Liver (tissue), 9 donors: ENCODE results near the gene SERPINB4. TPM values are rescaled to one million over a fixed set of nuclear protein-coding genes. Genes with fewer than 3 reads are reported as not detected.

Experiments used
- DNase-seq: peaks from one replicate; pipeline ENCODE4 v3.0.0-alpha.2; 2017; ENCODE audit warnings: low spot score
- H3K27ac ChIP-seq, 2 donors: one replicate each; pipeline ENCODE4 v1.7.0; 2013; ENCODE audit warnings: inconsistent platforms in 2 of 2, low read length in 2 of 2, control low read depth in 1 of 2, low read depth in 1 of 2, mild to moderate bottlenecking in 1 of 2
- H3K27me3 ChIP-seq, 4 donors: one replicate each; pipeline versions ENCODE4 v1.6.1 to v1.7.0; 2013; ENCODE audit warnings: low read length in 3 of 4, inconsistent platforms in 1 of 4, mild to moderate bottlenecking in 1 of 4, moderate library complexity in 1 of 4; ENCODE audit not compliant: control insufficient read depth in 4 of 4, insufficient read depth in 4 of 4
- H3K36me3 ChIP-seq, 4 donors: one replicate each; pipeline versions ENCODE4 v1.6.1 to v1.7.0; 2013; ENCODE audit warnings: low read length in 3 of 4, mild to moderate bottlenecking in 3 of 4, low read depth in 1 of 4, moderate library complexity in 1 of 4; ENCODE audit not compliant: control insufficient read depth in 4 of 4, insufficient read depth in 3 of 4
- H3K4me1 ChIP-seq, 4 donors: one replicate each; pipeline versions ENCODE4 v1.6.1 to v1.7.0; 2013; ENCODE audit warnings: low read length in 3 of 4, mild to moderate bottlenecking in 3 of 4, moderate library complexity in 1 of 4; ENCODE audit not compliant: control insufficient read depth in 4 of 4, insufficient read depth in 4 of 4
- H3K4me3 ChIP-seq, 3 donors: one replicate each; pipeline versions ENCODE4 v1.6.1 to v1.7.0; 2013; ENCODE audit warnings: low read length in 3 of 3, control low read depth in 1 of 3, low read depth in 1 of 3, mild to moderate bottlenecking in 1 of 3
- H3K9ac ChIP-seq, 2 donors: one replicate each; pipeline ENCODE4 v1.7.0; 2013; ENCODE audit warnings: low read length in 2 of 2, mild to moderate bottlenecking in 2 of 2, moderate library complexity in 2 of 2, control low read depth in 1 of 2, low read depth in 1 of 2
- H3K9me3 ChIP-seq, 4 donors: one replicate each; pipeline versions ENCODE4 v1.6.1 to v1.7.0; 2013; ENCODE audit warnings: low read length in 3 of 4; ENCODE audit not compliant: control insufficient read depth in 4 of 4
- EGR1 ChIP-seq, 2 donors: IDR thresholded peaks; 2 replicates each; pipeline ENCODE4 v1.6.1; 2016 to 2018; ENCODE audit warnings: antibody characterized with exemption in 2 of 2, low read depth in 2 of 2
- FOXA1 ChIP-seq: IDR thresholded peaks from 2 replicates; pipeline ENCODE4 v1.6.1; 2016; ENCODE audit warnings: antibody characterized with exemption
- FOXA2 ChIP-seq: IDR thresholded peaks from 2 replicates; pipeline ENCODE4 v1.6.1; 2016; ENCODE audit warnings: antibody characterized with exemption
- GABPA ChIP-seq, 2 donors: IDR thresholded peaks in 1 of 2; conservative IDR thresholded peaks in 1 of 2; 2 replicates each; pipeline ENCODE4 v1.6.1; 2016; ENCODE audit warnings: antibody characterized with exemption in 2 of 2, mild to moderate bottlenecking in 1 of 2, moderate library complexity in 1 of 2
- HNF4A ChIP-seq, 2 donors: conservative IDR thresholded peaks; 2 replicates each; pipeline ENCODE4 v1.6.1; 2016; ENCODE audit warnings: antibody characterized with exemption in 2 of 2, mild to moderate bottlenecking in 2 of 2
- HNF4G ChIP-seq: IDR thresholded peaks from 2 replicates; pipeline ENCODE4 v1.6.1; 2016; ENCODE audit warnings: antibody characterized with exemption
- JUND ChIP-seq, 2 donors: IDR thresholded peaks; 2 replicates each; pipeline ENCODE4 v1.6.1; 2016; ENCODE audit warnings: antibody characterized with exemption in 2 of 2
- NR2F2 ChIP-seq: IDR thresholded peaks from 2 replicates; pipeline ENCODE4 v1.6.1; 2016; ENCODE audit warnings: antibody characterized with exemption
- RAD21 ChIP-seq, 2 donors: IDR thresholded peaks; 2 replicates each; pipeline ENCODE4 v1.6.1; 2016; ENCODE audit warnings: antibody characterized with exemption in 2 of 2, mild to moderate bottlenecking in 2 of 2
- RXRA ChIP-seq, 2 donors: IDR thresholded peaks; 2 replicates each; pipeline ENCODE4 v1.6.1; 2017 to 2018; ENCODE audit warnings: antibody characterized with exemption in 2 of 2, mild to moderate bottlenecking in 1 of 2
- SP1 ChIP-seq: IDR thresholded peaks from 2 replicates; pipeline ENCODE4 v1.6.1; 2018; ENCODE audit warnings: antibody characterized with exemption, mild to moderate bottlenecking
- TAF1 ChIP-seq: conservative IDR thresholded peaks from 2 replicates; pipeline ENCODE4 v1.6.1; 2016; ENCODE audit warnings: antibody characterized with exemption, mild to moderate bottlenecking
- YY1 ChIP-seq: IDR thresholded peaks from 2 replicates; pipeline ENCODE4 v1.6.1; 2016; ENCODE audit warnings: antibody characterized with exemption, mild to moderate bottlenecking
- WGBS: extraction: QIAGEN DNeasy Blood & Tissue Kit; methylation state at CpG from one replicate; pipeline ENCODE4 v1.1.7; 2013; 5-methylcytosine and 5-hydroxymethylcytosine counted together
- polyA plus RNA-seq, 2 donors: library from polyadenylated mRNA; stranded (reverse) in 1 of 2; unstranded in 1 of 2; fragments of 200-250 nt in 1 of 2; fragments of >200 nt in 1 of 2; fragmentation: Nextera tagmentation in 1 of 2; extraction: Ambion mirVana in 1 of 2; gene quantifications; one replicate each; pipeline versions ENCODE4 v1.2.1 to v1.2.3, GENCODE V29; 2013 to 2015
- total RNA-seq, 2 donors: library from RNA; depleted of rRNA; stranded (reverse); fragments of >200 nt; gene quantifications; one replicate each; pipeline ENCODE4 v1.2.3, GENCODE V29; 2014
- TF ChIP-seq, protein P1 (sequence below): IDR thresholded peaks from 2 replicates; pipeline ENCODE4 v1.6.1; 2016; ENCODE audit warnings: antibody characterized with exemption
- TF ChIP-seq, protein P2 (sequence below): fragments of 150-350 bp; IDR thresholded peaks from 2 replicates; pipeline ENCODE4 v1.5.1; 2017; ENCODE audit warnings: improper control_type of control experiment, low read depth, low read length; ENCODE audit not compliant: missing input control
- TF ChIP-seq, protein P3 (sequence below): IDR thresholded peaks from 2 replicates; pipeline ENCODE4 v1.6.1; 2016; ENCODE audit warnings: antibody characterized with exemption
- TF ChIP-seq, protein P4 (sequence below): IDR thresholded peaks from 2 replicates; pipeline ENCODE4 v1.6.1; 2016; ENCODE audit warnings: antibody characterized with exemption
- TF ChIP-seq, protein P5 (sequence below): IDR thresholded peaks from 2 replicates; pipeline ENCODE4 v1.6.1; 2016; ENCODE audit warnings: antibody characterized with exemption, mild to moderate bottlenecking
- donor health status: healthy.
- donor health status: healthy.
- donor health status: healthy.
- donor health status: healthy.
- donor health status: healthy.

SERPINB4 gene
- total and polyA plus RNA-seq, 4 donors, result not detected

DNA sequence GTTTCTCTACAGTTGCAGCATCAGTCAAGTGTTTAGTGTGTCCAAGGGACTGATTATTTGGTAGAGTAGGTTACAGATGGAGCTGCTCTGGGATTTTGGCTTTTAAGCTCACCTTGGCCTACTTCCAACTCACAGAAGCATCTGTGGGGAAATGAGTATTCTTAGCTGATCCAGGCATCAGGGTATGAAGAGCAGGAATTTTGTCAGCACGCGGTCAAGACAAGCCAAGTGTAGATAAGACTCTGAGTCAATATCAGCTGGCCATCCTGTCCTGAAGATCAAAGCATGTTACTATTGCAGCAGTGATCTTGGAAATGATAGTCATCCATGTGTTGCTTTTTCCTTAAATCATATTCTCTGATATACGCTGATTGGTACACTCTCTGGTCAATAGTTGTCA, 24.4 kb downstream of the SERPINB4 start:
- TF ChIP-seq, protein P1, sequence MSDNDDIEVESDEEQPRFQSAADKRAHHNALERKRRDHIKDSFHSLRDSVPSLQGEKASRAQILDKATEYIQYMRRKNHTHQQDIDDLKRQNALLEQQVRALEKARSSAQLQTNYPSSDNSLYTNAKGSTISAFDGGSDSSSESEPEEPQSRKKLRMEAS, result no peak
- TF ChIP-seq HNF4A (conservative IDR thresholded peaks at IDR 0.05), result no peak
- no peak for TF ChIP-seq NR2F2
- no peak for TF ChIP-seq JUND (IDR thresholded peaks at IDR 0.05)
- TF ChIP-seq, protein P2, sequence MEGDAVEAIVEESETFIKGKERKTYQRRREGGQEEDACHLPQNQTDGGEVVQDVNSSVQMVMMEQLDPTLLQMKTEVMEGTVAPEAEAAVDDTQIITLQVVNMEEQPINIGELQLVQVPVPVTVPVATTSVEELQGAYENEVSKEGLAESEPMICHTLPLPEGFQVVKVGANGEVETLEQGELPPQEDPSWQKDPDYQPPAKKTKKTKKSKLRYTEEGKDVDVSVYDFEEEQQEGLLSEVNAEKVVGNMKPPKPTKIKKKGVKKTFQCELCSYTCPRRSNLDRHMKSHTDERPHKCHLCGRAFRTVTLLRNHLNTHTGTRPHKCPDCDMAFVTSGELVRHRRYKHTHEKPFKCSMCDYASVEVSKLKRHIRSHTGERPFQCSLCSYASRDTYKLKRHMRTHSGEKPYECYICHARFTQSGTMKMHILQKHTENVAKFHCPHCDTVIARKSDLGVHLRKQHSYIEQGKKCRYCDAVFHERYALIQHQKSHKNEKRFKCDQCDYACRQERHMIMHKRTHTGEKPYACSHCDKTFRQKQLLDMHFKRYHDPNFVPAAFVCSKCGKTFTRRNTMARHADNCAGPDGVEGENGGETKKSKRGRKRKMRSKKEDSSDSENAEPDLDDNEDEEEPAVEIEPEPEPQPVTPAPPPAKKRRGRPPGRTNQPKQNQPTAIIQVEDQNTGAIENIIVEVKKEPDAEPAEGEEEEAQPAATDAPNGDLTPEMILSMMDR, result no peak
- TF ChIP-seq TAF1, result no peak
- no peak for TF ChIP-seq RAD21 (IDR thresholded peaks at IDR 0.05)
- TF ChIP-seq FOXA2, result no peak
- TF ChIP-seq GABPA (IDR thresholded peaks at IDR 0.05 in 1 of 2, conservative IDR thresholded peaks at IDR 0.05 in 1 of 2), result no peak
- no peak for TF ChIP-seq SP1
- TF ChIP-seq, protein P3, sequence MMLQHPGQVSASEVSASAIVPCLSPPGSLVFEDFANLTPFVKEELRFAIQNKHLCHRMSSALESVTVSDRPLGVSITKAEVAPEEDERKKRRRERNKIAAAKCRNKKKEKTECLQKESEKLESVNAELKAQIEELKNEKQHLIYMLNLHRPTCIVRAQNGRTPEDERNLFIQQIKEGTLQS, result no peak
- TF ChIP-seq, protein P4, sequence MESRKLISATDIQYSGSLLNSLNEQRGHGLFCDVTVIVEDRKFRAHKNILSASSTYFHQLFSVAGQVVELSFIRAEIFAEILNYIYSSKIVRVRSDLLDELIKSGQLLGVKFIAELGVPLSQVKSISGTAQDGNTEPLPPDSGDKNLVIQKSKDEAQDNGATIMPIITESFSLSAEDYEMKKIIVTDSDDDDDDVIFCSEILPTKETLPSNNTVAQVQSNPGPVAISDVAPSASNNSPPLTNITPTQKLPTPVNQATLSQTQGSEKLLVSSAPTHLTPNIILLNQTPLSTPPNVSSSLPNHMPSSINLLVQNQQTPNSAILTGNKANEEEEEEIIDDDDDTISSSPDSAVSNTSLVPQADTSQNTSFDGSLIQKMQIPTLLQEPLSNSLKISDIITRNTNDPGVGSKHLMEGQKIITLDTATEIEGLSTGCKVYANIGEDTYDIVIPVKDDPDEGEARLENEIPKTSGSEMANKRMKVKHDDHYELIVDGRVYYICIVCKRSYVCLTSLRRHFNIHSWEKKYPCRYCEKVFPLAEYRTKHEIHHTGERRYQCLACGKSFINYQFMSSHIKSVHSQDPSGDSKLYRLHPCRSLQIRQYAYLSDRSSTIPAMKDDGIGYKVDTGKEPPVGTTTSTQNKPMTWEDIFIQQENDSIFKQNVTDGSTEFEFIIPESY, result no peak
- TF ChIP-seq EGR1 (IDR thresholded peaks at IDR 0.05; ENCODE audit: low read depth in 2 of 2), result no peak
- TF ChIP-seq, protein P5, sequence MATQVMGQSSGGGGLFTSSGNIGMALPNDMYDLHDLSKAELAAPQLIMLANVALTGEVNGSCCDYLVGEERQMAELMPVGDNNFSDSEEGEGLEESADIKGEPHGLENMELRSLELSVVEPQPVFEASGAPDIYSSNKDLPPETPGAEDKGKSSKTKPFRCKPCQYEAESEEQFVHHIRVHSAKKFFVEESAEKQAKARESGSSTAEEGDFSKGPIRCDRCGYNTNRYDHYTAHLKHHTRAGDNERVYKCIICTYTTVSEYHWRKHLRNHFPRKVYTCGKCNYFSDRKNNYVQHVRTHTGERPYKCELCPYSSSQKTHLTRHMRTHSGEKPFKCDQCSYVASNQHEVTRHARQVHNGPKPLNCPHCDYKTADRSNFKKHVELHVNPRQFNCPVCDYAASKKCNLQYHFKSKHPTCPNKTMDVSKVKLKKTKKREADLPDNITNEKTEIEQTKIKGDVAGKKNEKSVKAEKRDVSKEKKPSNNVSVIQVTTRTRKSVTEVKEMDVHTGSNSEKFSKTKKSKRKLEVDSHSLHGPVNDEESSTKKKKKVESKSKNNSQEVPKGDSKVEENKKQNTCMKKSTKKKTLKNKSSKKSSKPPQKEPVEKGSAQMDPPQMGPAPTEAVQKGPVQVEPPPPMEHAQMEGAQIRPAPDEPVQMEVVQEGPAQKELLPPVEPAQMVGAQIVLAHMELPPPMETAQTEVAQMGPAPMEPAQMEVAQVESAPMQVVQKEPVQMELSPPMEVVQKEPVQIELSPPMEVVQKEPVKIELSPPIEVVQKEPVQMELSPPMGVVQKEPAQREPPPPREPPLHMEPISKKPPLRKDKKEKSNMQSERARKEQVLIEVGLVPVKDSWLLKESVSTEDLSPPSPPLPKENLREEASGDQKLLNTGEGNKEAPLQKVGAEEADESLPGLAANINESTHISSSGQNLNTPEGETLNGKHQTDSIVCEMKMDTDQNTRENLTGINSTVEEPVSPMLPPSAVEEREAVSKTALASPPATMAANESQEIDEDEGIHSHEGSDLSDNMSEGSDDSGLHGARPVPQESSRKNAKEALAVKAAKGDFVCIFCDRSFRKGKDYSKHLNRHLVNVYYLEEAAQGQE, result no peak
- TF ChIP-seq HNF4G, result no peak
- no peak for TF ChIP-seq RXRA (IDR thresholded peaks at IDR 0.05)
- TF ChIP-seq FOXA1, result no peak
- TF ChIP-seq YY1, result no peak
- 65% methylated on average over 3 of the region's 3 CpGs for WGBS

DNA sequence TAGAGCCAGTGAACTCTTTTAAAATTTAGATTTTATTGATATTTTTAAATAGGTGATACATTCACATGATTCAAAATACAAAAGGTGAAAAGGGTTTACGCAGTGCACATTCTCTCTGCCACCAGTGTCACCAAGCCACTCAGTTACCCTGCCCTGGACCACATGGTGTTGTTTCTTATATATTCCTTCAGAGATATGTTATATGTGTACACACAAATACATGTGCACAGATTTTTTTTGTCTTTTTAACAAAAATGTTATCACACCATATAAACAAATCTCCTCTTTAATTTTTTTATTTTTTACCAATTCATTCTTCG, 26.2 kb downstream of the SERPINB4 start:
- Histone ChIP-seq H3K4me3 (no peak overlapping the region), H3K9me3 (no peaks in the 10 kb centered on the region), H3K9ac (no peak overlapping the region), H3K27me3 (no peaks in the 10 kb centered on the region), H3K4me1 (no peaks in the 10 kb centered on the region), H3K36me3 (no peaks in the 10 kb centered on the region), H3K27ac (no peak overlapping the region)
- WGBS, result 93% methylated on average over 2 of the region's 2 CpGs
- no peak for DNase-seq
- TF ChIP-seq, protein P2, result no peak
- TF ChIP-seq HNF4G (no peak), EGR1 (IDR thresholded peaks at IDR 0.05; ENCODE audit: low read depth in 2 of 2) (no peak), JUND (IDR thresholded peaks at IDR 0.05) (no peak), SP1 (no peak), FOXA2 (no peak), GABPA (IDR thresholded peaks at IDR 0.05 in 1 of 2, conservative IDR thresholded peaks at IDR 0.05 in 1 of 2) (no peak), YY1 (no peak)
- TF ChIP-seq, protein P4, result no peak
- TF ChIP-seq, protein P1, result no peak
- TF ChIP-seq, protein P3, result no peak

More for the DNA sequence above, 24.4 kb downstream of the SERPINB4 start:
- Histone ChIP-seq H3K9me3 (peaks cover 0 to 4% (median 3%) of the 10 kb centered on the region in 4 donors), H3K4me1 (no peaks in the 10 kb centered on the region), H3K27ac (no peak overlapping the region), H3K36me3 (no peaks in the 10 kb centered on the region), H3K9ac (no peak overlapping the region), H3K4me3 (no peak overlapping the region), H3K27me3 (no peaks in the 10 kb centered on the region)
- no peak for DNase-seq
